Raji (cell line): ENCODE data around the gene IGF2R.

Experiments
- POLR2A ChIP-seq: IDR thresholded peaks from 2 replicates; pipeline ENCODE4 v1.6.1; 2011; ENCODE audit warnings: low read depth, low read length, control low read depth; ENCODE audit not compliant: insufficient read depth

IGF2R gene

DNA sequence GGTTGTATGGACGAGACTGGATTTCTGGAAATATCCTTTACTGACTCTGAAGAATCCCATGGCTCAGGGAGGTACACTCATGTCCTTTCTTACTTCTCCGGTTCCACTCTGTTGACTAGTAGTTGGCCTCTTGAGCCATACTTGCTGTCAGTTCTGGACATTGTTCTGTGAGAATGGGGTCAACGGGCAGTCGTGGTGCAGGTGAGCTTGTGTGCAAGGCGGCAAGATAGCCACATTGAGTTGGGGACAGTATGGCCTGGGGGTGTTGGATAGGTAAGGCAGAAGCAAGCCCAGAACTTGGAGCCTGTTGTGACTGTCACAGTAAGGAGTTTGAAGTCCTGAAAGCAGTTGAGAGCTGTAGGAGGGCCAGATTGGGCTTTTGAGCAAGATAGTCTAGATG lies 139.2 kb downstream of the IGF2R start:
- no peak for TF ChIP-seq POLR2A

DNA sequence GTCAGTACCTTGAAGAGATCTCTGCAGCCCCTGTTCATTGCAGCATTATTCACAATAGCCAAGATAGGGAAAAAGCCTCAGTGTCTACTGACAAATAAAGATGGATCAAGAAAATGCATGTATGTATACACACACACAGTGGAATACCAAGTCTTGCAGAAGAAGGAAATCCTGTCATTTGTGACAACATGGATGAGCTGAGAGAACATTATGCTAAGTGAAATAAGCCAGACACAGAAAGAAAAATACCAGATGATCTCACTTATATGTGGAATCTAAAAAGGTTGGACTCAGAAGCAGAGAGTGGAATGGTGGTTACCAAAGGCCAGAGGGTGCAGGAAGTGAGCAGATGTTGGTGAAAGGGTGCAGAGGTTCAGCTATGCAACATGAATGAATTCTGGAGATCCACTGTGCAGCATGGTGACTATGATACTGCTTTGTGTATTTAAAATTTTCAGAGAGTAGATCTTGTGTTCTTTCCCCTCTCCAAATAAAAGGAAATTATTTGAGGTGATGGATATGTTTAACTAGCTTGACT lies 141.8 kb downstream of the IGF2R start:
- no peak for TF ChIP-seq POLR2A

DNA sequence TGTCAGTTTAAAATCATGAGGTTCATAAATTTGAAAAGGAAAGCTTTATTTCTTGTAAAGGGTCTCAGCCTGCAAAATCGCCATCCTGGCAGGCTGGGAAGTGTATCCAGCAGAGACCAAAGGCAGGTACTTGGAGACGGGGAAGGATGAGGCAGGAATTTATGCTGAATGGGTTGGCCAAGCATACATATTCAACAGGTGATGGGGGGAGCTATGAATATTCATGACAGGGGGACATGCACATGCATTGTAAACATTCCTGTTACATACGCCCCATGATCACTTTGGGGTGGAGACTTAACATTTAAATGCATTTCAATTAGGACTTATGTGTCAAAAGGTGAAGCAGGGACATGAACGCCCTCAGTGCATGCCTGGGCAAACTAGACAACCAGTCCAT lies 142.9 kb downstream of the IGF2R start:
- TF ChIP-seq POLR2A = no peak

DNA sequence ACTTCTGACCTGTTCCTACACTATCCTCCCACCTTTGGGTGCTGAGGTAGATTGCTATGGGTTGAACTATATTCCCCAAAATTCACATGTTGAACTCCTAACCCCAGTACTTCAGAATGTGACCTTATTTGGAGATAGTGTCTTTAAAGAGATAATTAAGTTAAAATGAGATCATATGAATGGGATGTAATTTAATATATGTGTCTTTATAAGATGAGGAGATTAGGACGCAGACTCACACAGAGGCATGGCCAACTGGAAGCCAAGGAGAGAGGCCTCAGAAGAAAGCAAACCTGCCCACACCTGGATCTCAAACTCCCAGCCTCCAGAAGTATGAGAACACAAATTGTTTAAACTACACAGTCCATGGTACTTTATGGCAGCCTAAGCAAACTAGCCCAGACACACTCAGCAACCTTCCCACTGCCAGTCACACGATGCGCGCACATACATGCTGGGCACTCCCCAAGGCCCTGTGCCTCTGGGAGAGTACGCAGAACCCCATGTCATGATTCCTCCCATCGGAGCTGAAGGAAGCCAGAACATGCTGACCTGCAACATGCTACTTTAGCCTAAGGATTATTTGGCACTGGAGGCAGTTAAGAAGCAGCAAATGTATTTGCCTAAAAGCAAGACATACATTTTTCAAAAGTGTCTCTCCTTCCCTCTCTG lies 143.9 kb downstream of the IGF2R start:
- TF ChIP-seq POLR2A = no peak

DNA sequence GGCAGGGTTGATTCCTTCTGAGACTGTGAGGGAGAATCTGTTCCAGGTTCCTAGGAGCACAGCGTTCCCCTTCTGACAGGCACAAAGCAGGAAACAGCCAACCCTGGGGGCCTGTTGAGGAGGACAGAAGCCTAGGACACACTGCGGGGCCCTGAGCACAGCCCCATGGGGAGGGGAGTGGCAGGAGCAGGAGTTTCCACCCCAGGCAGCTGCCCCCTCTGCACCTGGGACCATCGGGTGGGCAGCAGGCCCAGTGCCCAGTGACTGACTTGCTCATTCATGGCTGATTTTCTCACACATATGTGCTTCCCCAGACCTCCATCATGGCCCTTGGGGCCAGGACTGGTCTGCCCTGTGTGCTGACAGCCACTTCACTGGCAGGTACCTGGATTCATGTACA lies 146.5 kb downstream of the IGF2R start:
- no peak for TF ChIP-seq POLR2A

DNA sequence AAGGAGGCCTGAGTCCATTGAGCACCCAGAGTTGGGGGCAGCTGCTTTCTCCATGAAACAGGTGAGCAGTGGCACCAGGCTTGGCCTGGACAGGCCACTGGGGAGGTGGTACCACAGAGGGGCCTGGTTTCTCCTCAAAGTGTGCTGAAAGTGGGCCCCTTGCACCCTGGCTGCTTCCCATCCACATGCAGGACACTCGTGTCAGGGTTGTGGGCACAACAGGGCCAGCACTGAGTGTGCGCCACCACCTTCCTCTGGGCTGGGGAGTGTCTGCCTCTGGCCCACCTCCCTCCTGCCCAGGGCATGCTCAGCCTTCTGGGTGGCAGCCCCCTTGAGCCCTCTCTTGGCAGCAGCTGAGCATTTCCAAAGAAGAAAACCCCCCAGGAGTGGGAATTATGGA lies 147.5 kb downstream of the IGF2R start:
- TF ChIP-seq POLR2A = no peak

DNA sequence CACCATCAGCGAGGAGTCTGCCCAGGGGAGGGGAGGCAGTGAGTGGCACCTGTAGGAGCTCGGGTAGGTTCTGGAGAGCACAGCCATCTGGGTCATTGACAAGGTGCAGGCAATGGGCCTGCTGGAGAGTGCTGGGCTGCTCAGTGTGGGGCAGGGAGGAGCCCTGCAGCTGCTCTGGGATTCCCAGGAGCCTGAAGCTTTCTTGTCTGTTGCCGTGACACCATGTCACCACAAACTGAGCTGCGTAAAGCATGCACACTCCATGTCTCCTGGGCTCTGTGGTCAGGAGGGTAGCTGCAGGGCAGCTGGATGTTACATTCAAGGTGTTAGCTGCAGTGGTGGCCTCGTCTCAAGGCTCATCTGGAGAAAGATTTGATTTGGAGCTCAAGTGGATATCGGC lies 148.3 kb downstream of the IGF2R start:
- TF ChIP-seq POLR2A = no peak

DNA sequence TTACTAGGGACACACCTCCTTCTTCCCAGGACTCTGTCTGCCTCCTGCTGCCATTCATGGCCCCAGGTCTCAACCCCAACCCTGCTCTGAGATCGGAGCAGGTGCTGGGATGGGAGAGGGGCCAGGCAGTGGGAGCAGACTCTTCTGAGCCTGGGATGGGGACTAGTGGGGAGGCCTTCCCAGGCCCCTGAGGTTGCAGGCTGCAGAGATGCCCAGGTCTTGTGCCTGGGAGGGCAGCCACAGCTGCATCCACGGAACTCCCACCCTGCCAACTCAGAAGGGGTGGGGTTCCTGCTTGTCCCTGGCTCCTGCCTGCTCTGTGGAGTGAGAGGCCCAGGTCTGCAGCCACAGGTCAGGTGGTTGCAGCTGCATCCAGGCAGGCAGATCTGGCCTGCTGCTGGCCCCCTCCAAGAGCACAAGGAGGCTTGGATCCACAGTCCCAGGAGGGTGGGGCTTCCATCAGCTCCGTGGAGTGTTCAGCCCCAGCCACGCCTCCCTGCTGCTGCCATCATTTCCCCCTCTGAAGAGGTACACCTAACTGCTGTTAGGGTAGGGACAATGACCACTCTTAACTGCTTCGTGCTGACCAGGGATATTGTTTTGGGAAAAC lies 149.8 kb downstream of the IGF2R start:
- no peak for TF ChIP-seq POLR2A

DNA sequence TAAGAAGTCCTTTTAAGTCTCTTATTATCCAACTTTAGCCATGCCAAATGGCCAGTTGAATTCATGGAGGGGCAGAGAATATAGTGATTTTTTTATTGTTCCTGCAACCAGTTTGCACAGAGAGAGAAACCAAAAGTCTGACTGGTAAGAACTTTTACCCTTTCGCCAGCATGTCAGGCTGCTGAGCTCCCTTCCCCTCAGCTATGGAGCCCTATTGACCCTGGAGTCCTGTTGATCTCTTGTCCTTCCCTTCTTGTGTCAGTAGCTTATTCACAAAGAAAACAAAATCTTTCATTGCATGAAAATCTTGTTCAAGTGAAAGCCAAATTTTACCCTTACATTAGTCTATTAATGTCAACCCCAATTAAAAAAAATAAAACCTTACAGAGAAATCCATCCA lies 151.2 kb downstream of the IGF2R start:
- no peak for TF ChIP-seq POLR2A

DNA sequence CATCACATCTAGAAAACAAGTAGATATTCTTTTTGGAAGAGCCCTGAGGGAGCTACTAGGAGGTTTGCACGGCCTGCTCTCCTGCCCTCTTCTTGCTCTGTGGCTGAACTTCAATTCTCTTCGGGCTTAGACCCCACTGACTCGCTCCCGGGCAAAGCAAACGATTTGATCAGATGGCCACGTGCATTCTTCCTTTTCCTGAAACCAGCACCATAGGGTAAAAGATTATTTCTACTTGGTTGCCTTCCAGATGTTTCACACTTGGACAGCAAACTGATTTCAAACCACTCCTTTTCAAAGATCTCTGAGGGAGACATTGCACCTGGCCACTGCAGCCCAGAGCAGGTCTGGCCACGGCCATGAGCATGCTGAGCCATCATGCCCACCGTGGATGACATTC lies 152.7 kb downstream of the IGF2R start, which contains the start of gene SLC22A1:
Gene SLC22A1, plus strand, starts transcription at position 258 of the 400 bp plus-strand sequence. Its CDS starts 121 bp downstream, at position 379.
- no peak for TF ChIP-seq POLR2A

DNA sequence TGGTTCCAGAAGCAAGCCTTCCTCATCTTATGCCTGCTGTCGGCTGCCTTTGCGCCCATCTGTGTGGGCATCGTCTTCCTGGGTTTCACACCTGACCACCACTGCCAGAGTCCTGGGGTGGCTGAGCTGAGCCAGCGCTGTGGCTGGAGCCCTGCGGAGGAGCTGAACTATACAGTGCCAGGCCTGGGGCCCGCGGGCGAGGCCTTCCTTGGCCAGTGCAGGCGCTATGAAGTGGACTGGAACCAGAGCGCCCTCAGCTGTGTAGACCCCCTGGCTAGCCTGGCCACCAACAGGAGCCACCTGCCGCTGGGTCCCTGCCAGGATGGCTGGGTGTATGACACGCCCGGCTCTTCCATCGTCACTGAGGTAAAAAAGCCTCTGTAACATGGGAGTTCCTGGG lies 153.1 kb downstream of the IGF2R start:
- no peak for TF ChIP-seq POLR2A

DNA sequence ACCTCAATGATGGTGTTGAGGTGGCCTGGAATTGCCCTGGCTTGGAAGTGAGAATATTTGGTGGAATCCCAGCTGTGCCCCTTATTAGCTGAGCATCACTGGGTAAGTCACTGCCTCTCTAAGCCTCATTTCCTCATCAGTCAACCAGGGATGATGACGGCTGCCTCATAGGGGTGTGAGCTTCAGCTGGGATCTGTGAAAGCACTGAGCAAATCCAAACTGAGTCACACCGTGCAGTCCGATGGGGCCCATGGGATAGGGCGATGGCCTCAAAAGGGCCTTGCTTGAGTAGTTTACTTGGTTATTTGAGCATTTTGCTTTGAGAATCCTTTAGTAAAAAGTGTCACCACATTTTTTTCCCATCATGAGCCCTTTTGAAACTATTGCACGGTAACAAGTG lies 153.9 kb downstream of the IGF2R start:
- no peak for TF ChIP-seq POLR2A

DNA sequence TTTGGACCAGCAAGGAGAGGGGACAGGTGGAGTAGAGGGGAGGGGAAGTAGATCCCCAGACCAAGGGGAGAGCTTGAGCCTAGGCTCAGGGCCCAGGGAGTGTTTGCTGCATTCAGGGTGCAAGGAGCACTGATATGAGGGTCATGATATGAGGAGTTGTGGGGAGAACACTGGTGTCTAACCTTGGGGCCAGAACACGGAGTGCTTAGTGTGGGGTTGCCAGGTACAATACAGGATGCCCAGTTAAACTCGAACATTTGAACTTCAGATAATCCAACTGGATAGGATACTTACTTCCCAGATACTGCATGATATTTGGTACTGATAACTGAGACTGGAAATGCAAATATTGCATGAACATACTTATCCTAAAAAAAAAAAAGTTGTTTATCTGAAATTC lies 155.1 kb downstream of the IGF2R start:
- TF ChIP-seq POLR2A = no peak

DNA sequence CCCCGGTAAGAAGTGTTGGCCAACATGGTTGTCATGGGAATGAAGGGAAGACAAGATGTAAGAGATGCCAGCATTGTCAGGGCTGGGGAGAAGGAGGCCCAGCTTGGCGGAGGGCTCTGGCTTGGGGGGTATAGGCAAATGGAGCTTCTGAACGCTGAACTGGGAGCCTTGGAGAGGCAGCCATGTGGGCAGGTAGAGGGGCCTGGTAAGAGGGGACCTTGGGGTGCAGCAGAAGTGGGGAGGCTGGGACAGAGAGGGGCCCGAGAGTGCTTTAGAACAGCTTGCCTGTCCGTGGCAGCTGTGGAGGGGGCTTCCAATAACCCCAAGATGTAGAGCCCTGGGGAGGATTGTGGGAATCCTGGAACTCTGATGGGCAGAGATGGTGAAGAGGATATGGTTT lies 155.7 kb downstream of the IGF2R start:
- TF ChIP-seq POLR2A = no peak

DNA sequence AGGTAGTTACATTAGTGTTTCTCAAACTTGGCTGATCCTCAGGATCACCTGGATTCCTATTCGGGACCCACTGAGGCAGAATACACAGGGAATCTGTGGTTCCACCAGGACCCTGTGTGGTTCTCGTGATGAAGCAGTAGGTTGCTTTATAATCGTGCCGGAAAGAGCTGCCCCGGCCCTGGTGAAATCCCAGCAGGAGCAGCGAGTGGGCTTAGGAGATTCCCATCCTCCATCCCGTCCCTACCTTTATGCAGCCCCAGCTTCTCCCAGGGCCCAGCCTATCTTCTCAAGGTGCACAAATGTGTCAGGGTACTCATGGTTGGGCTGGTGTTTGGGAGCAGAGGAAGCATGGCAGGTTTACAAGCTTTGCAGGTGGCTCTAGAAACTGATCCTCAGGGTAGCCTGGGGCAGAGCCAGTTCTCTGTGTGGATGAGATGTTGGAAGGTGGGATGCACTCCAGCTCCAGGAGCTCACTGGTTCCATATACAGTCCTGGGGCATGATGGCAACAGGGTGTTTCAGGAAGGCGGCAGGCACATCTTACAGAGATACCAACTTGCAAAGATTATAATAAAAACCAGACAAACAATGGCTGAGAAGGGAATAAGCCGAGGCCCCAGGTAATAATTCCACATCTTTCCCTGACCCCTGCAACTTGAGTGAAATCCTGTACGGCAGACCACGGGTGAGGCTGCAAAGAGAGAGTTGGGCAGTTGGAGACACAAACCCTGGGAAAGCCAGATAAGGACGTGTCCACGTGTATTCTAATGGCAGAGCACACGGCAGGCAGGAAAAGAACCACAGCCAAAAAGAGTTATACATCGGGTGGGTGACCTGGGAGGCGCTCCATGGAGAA lies 158.6 kb downstream of the IGF2R start:
- no peak for TF ChIP-seq POLR2A

DNA sequence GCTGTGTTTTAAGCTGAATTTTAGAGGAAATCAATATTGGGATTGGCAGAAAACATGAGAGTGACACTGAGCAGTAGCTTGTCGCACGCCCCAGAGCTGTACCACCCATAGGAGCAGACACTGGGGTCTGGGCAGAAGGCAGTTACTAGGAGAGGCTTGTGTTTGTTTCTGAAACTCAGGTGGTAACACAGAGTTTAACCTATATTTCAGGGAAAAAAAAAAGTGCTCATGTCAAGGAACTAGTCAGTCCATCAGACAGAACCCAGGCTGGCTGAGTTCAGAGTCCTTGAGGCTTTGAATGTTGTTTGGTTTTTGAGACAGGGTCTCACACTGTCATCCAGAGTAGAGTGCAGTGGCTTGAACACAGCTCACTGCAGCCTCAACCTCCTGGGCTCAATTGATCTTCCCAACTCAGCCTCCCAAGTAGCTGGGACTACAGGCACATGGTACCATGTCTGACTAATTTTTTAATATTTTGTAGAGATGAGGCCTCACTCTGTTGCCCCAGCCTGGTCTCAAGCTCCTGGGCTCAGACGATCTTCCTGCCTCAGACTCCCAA lies 159.3 kb downstream of the IGF2R start:
- TF ChIP-seq POLR2A = no peak

DNA sequence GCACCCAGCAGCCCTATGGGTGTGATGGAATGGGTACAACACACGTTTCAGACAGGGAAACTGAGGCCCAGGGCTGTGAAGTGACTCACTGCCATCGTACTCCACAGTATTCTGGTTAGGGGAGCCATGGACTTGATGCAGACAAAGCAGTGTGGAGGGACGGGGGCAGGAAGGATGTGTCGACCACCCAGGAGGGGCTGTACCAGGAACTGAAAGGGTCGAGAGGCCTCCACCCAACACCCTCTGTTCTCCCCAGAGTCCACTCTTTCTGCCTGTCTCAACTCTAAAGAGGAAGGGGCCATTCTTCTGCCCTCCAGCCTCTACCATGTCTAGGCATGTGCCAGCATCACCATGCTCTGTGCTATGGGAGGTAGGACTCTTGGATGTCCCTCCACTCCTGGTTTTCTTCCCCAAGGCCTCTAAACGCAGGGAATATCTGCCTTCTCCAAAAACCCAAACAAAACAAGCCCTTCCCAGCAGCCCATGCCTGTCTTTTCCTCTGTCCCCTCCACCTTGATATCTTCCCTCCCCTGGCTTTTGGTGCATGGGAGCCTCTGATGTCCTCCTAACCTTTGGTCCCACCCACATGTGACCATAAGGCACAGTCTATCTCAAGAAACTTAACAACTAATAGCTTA lies 160.1 kb downstream of the IGF2R start:
- TF ChIP-seq POLR2A = no peak
